Stimulated activated CD4-positive, alpha-beta T cell treated with anti-CD3 and anti-CD28 coated beads, Interleukin-1b, Interleukin-23, amount 100 ng/mL, for 48 hours (primary cell): Measurements from ENCODE around the gene TMLHE.
"Not testable (repeated sequence)": the region's sequence is repeated elsewhere in the genome, so short reads cannot be mapped to it uniquely, and the experiment has no call there.

Experiments used
- DNase-seq: peaks from one replicate; pipeline ENCODE4 v3.0.0-alpha.2; 2020

Gene TMLHE

DNA sequence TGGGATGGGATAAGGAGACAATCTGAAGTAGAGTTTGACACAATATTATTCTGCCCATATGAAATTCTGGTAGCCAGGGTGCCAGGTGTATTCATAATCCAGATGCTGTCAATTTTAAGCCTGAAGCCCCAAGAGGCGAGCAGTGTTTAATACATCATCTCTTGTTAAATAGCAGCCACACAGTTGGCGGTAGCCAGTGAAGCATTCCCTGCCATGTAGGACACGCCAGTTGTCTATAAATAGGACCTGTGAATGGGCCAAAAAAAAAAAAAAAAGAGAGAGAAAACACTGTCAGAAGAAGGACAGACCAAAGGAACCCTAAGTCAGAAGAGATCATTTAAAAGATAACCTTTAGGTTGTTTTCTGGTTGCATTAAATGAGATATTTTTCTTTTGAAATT, 121.3 kb downstream of the TMLHE start:
- DNase-seq, result not testable (repeated sequence)

- not testable (repeated sequence) for DNase-seq
These were observed 135.6 kb downstream of the TMLHE start for GRCh38 chrX:155477136-155477535.

- not testable (repeated sequence) for DNase-seq
These were observed 146.3 kb downstream of the TMLHE start for GRCh38 chrX:155466269-155466938.

GRCh38 chrX:155460501-155460900, 152.3 kb downstream of the TMLHE start:
- DNase-seq, result not testable (repeated sequence)

DNA sequence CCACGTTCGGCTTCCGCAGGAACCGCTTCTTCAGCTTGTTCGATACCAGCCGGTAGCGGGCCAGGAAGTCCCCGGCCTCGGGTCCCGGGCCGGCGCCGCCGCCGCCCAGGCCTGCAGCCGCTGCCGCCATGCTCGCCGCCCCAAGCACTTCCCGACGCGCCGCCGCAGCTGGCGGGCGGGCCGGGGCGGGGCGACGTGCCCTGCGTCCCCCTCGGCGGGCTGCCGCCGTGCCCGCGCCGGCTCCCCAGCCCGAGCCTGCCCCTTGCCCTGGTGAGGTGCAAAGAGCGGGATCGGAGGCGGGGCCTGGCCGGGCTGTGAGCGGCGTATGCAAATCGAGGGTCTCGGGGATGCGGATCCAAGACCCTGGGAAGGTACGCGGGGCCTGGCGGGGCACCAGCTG, 154.3 kb downstream of the TMLHE start, which contains the start of gene F8A3:
Gene F8A3, minus strand, starts transcription at position 150 of the 400 bp plus-strand sequence. Its CDS starts 20 bp downstream, at position 130.
- not testable (repeated sequence) for DNase-seq

DNA sequence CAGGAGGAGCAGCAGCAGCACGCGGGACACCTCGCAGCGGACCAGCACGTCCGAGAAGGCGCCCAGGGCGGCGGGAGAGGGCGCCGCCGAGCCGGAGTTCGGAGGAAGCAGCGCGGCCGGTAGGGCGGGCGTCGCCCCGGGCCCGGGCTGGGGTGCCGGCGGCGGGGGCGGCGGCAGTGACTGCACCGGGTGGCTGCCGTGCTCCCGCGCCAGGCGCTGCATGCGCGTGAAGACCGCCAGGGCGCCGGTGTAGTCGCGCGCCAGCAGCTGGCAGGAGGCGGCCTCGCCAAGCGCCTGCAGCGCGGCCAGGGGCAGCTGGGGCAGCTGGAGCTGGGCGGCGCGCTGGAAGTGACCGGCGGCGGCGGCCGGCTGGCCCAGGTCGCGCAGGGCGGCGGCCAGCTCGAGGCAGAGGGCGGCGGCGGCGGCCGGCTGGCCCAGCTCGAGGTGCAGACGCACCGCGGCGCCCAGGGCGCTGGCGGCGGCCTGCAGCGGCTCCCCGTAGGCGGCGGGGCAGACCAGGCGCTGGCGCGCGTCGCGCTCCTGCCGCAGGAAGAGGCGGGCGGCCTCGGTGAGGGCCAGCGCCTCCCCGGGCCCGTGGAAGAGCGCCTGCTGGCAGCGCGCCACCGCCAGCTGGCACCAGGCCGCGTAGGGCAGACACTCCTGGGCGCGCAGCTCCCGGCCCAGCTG, 154.8 kb downstream of the TMLHE start:
- DNase-seq, result not testable (repeated sequence)

GRCh38 chrX:155441097-155441496, 171.7 kb downstream of the TMLHE start:
- no peak for DNase-seq
